ENCODE data around the gene DCXR.

The DCXR gene

GRCh38 chr17:82003411-82004381, 33.8 kb downstream of the DCXR start:
- peaks cover 6% of the 10 kb centered on the region; the same call in 1 of the 2 replicates for H3K4me1 ChIP-seq (ENCODE audit: control insufficient read depth, insufficient read depth, low read length)
- POLR2A ChIA-PET = interaction anchor here (0.6 to 1.7 kb wide), 9 partner anchors 12 to 79 kb away, joined by 3 to 13 read pairs (median 3); partner anchors contain the start of genes CENPX, DCXR, LRRC45 and RAC3
- H3K36me3 ChIP-seq (ENCODE audit: control insufficient read depth in 2 of 2, insufficient read depth in 1 of 2, low read length in 2 of 2) = no peaks in the 10 kb centered on the region
- TF ChIP-seq ZIC2 (tag by site-specific recombination; IDR thresholded peaks at IDR 0.05) = peak; percentile 98
- peak; percentile 21; the same call in 1 of the 2 replicates for TF ChIP-seq KLF8 (tag by site-specific recombination; IDR thresholded peaks at IDR 0.05)
- TF ChIP-seq ZNF660 (tag by site-specific recombination; IDR thresholded peaks at IDR 0.05) = peak; percentile 95
- TF ChIP-seq ZNF830 (tag by site-specific recombination; IDR thresholded peaks at IDR 0.05; ENCODE audit: low read depth) = no peak
- 0 out of 2 replicates have a peak, but pooled peaks have one; percentile 9 for TF ChIP-seq ZNF623 (tag by site-specific recombination; IDR thresholded peaks at IDR 0.05)
- TF ChIP-seq ZNF449 (tag by site-specific recombination; IDR thresholded peaks at IDR 0.05) = no peak
- peak; percentile 61; the same call in 1 of the 2 replicates for TF ChIP-seq ZBTB8A (tag by site-specific recombination; IDR thresholded peaks at IDR 0.05)
- TF ChIP-seq EGR2 (tag by site-specific recombination; IDR thresholded peaks at IDR 0.05; ENCODE audit: low read depth) = peak; percentile 74; the same call in 1 of the 2 replicates
- peak; percentile 78; the same call in 1 of the 2 replicates for TF ChIP-seq ZNF423 (tag by site-specific recombination; IDR thresholded peaks at IDR 0.05)
- TF ChIP-seq SCRT2 (tag by site-specific recombination; IDR thresholded peaks at IDR 0.05) = no peak
- peak; percentile 28; the same call in 1 of the 2 replicates for TF ChIP-seq PBX3 (CRISPR knock-in tag; IDR thresholded peaks at IDR 0.05)
- TF ChIP-seq ZNF184 (tag by site-specific recombination; IDR thresholded peaks at IDR 0.05) = 0 out of 2 replicates have a peak, but pooled peaks have one; percentile 29
- peak; percentile 84 for TF ChIP-seq HIC1 (tag by site-specific recombination; IDR thresholded peaks at IDR 0.05)
- TF ChIP-seq ZNF362 (tag by site-specific recombination; IDR thresholded peaks at IDR 0.05) = no peak
- TF ChIP-seq KLF7 (tag by site-specific recombination; IDR thresholded peaks at IDR 0.05; ENCODE audit: borderline replicate concordance) = no peak
- TF ChIP-seq ZFHX2 (tag by site-specific recombination; conservative IDR thresholded peaks at IDR 0.05) = peak; percentile 90
- no peak for TF ChIP-seq ZBTB10 (tag by site-specific recombination; IDR thresholded peaks at IDR 0.05)
- TF ChIP-seq SP2 (tag by site-specific recombination; IDR thresholded peaks at IDR 0.05) = peak; percentile 49
- peak; percentile 90 for TF ChIP-seq SP7 (tag by site-specific recombination; IDR thresholded peaks at IDR 0.05)
- peak; percentile 28; the same call in 1 of the 2 replicates for TF ChIP-seq ZNF639 (tag by site-specific recombination; IDR thresholded peaks at IDR 0.05)
- TF ChIP-seq ZBTB20 (tag by site-specific recombination; IDR thresholded peaks at IDR 0.05) = peak; percentile 66; the same call in 1 of the 2 replicates
- TF ChIP-seq GLIS1 (tag by site-specific recombination; IDR thresholded peaks at IDR 0.05) = peak; percentile 53
- peak; percentile 96 for TF ChIP-seq KLF17 (tag by site-specific recombination; IDR thresholded peaks at IDR 0.05)
- no peak for TF ChIP-seq WT1 (tag by site-specific recombination; IDR thresholded peaks at IDR 0.05)
- TF ChIP-seq ZNF175 (tag by site-specific recombination; IDR thresholded peaks at IDR 0.05) = no peak

More at GRCh38 chr17:82003411-82004381, 33.8 kb downstream of the DCXR start:
- Histone ChIP-seq H3K27ac (ENCODE audit: extremely low read depth, low read depth, low read length) (peak overlapping the region; percentile 17; the same call in 1 of the 2 replicates), H3K9me3 (ENCODE audit: control insufficient read depth, insufficient read depth, low read depth, low read length) (no peaks in the 10 kb centered on the region), H3K4me3 (ENCODE audit: low read depth, low read length) (no peak overlapping the region)
- CTCF ChIA-PET = interaction anchor here (0.6 to 3.3 kb wide), 9 partner anchors 8 to 1532 kb away, joined by 3 to 31 read pairs (median 3); partner anchors contain the start of genes CENPX, DCXR and NOTUM
